ENCODE measurements around the gene COLEC12.

COLEC12 gene

GRCh38 chr18:512957-513356, 12.5 kb upstream of the COLEC12 start:
- no peak for DNase-seq (ENCODE audit: low read depth, low spot score)
- no peak overlapping the region for H3K27ac ChIP-seq
- H3K9me3 ChIP-seq (ENCODE audit: low read depth, low read length) = no peaks in the 10 kb centered on the region
- no peak overlapping the region for H3K9ac ChIP-seq (ENCODE audit: insufficient read length)
- no peaks in the 10 kb centered on the region for H3K36me3 ChIP-seq (ENCODE audit: insufficient read depth, low read length)
- no peak overlapping the region for H3K4me3 ChIP-seq
- TF ChIP-seq POLR2AphosphoS5 (IDR thresholded peaks at IDR 0.05; ENCODE audit: borderline replicate concordance, low read depth, low read length) (no peak), EZH2 (IDR thresholded peaks at IDR 0.05) (no peak), FOXP2 (optimal IDR thresholded peaks at IDR 0.05; ENCODE audit: control extremely low read depth, extremely low read length, insufficient read depth) (no peak)

- no peak overlapping the region for H3K27ac ChIP-seq
- no peak for TF ChIP-seq FOXP2 (optimal IDR thresholded peaks at IDR 0.05; ENCODE audit: control extremely low read depth, extremely low read length, insufficient read depth)
- H3K36me3 ChIP-seq (ENCODE audit: insufficient read depth, low read length) = no peaks in the 10 kb centered on the region
- no peaks in the 10 kb centered on the region for H3K9me3 ChIP-seq (ENCODE audit: low read depth, low read length)
- no peak overlapping the region for H3K9ac ChIP-seq (ENCODE audit: insufficient read length)
- no peak for DNase-seq (ENCODE audit: low read depth, low spot score)
- no peak overlapping the region for H3K4me3 ChIP-seq
These were observed 8.3 kb upstream of the COLEC12 start for GRCh38 chr18:508835-509234.

- Histone ChIP-seq H3K36me3 (ENCODE audit: insufficient read depth, low read length) (no peaks in the 10 kb centered on the region), H3K9ac (ENCODE audit: insufficient read length) (no peak overlapping the region), H3K9me3 (ENCODE audit: low read depth, low read length) (no peaks in the 10 kb centered on the region), H3K4me3 (no peak overlapping the region), H3K27ac (no peak overlapping the region)
- no peak for DNase-seq (ENCODE audit: low read depth, low spot score)
- TF ChIP-seq FOXP2 (optimal IDR thresholded peaks at IDR 0.05; ENCODE audit: control extremely low read depth, extremely low read length, insufficient read depth) (no peak), POLR2AphosphoS5 (IDR thresholded peaks at IDR 0.05; ENCODE audit: borderline replicate concordance, low read depth, low read length) (no peak), EZH2 (IDR thresholded peaks at IDR 0.05) (no peak)
These were observed 7.1 kb upstream of the COLEC12 start for GRCh38 chr18:507636-508035.

GRCh38 chr18:506801-507200, 6.3 kb upstream of the COLEC12 start:
- DNase-seq (ENCODE audit: low read depth, low spot score) = no peak
- Histone ChIP-seq H3K27ac (no peak overlapping the region), H3K36me3 (ENCODE audit: insufficient read depth, low read length) (no peaks in the 10 kb centered on the region), H3K9me3 (ENCODE audit: low read depth, low read length) (no peaks in the 10 kb centered on the region), H3K4me3 (no peak overlapping the region), H3K9ac (ENCODE audit: insufficient read length) (no peak overlapping the region)
- TF ChIP-seq EZH2 (IDR thresholded peaks at IDR 0.05) = no peak
- no peak for TF ChIP-seq POLR2AphosphoS5 (IDR thresholded peaks at IDR 0.05; ENCODE audit: borderline replicate concordance, low read depth, low read length)
- TF ChIP-seq FOXP2 (optimal IDR thresholded peaks at IDR 0.05; ENCODE audit: control extremely low read depth, extremely low read length, insufficient read depth) = no peak

GRCh38 chr18:506264-506663, 5.8 kb upstream of the COLEC12 start:
- TF ChIP-seq EZH2 (IDR thresholded peaks at IDR 0.05) (no peak), FOXP2 (optimal IDR thresholded peaks at IDR 0.05; ENCODE audit: control extremely low read depth, extremely low read length, insufficient read depth) (no peak), POLR2AphosphoS5 (IDR thresholded peaks at IDR 0.05; ENCODE audit: borderline replicate concordance, low read depth, low read length) (no peak)
- no peak overlapping the region for H3K27ac ChIP-seq
- no peaks in the 10 kb centered on the region for H3K36me3 ChIP-seq (ENCODE audit: insufficient read depth, low read length)
- H3K4me3 ChIP-seq = no peak overlapping the region
- H3K9me3 ChIP-seq (ENCODE audit: low read depth, low read length) = no peaks in the 10 kb centered on the region
- H3K9ac ChIP-seq (ENCODE audit: insufficient read length) = no peak overlapping the region
- DNase-seq (ENCODE audit: low read depth, low spot score) = no peak

GRCh38 chr18:505483-506122, 5.1 kb upstream of the COLEC12 start:
- no peaks in the 10 kb centered on the region for H3K36me3 ChIP-seq (ENCODE audit: insufficient read depth, low read length)
- no peak overlapping the region for H3K9ac ChIP-seq (ENCODE audit: insufficient read length)
- DNase-seq (ENCODE audit: low read depth, low spot score) = no peak
- no peak overlapping the region for H3K4me3 ChIP-seq
- no peaks in the 10 kb centered on the region for H3K9me3 ChIP-seq (ENCODE audit: low read depth, low read length)
- no peak overlapping the region for H3K27ac ChIP-seq
- no peak for TF ChIP-seq POLR2AphosphoS5 (IDR thresholded peaks at IDR 0.05; ENCODE audit: borderline replicate concordance, low read depth, low read length)

- Histone ChIP-seq H3K36me3 (ENCODE audit: insufficient read depth, low read length) (no peaks in the 10 kb centered on the region), H3K9ac (ENCODE audit: insufficient read length) (no peak overlapping the region), H3K9me3 (ENCODE audit: low read depth, low read length) (no peaks in the 10 kb centered on the region), H3K4me3 (no peak overlapping the region), H3K27ac (no peak overlapping the region)
- no peak for DNase-seq (ENCODE audit: low read depth, low spot score)
- TF ChIP-seq FOXP2 (optimal IDR thresholded peaks at IDR 0.05; ENCODE audit: control extremely low read depth, extremely low read length, insufficient read depth) = no peak
- TF ChIP-seq POLR2AphosphoS5 (IDR thresholded peaks at IDR 0.05; ENCODE audit: borderline replicate concordance, low read depth, low read length) = no peak
- no peak for TF ChIP-seq EZH2 (IDR thresholded peaks at IDR 0.05)
These were observed 859 bp upstream of the COLEC12 start for GRCh38 chr18:501406-501714.

- no peak for DNase-seq (ENCODE audit: low read depth, low spot score)
- Histone ChIP-seq H3K4me3 (peak overlapping the region; percentile 87), H3K27ac (no peak overlapping the region), H3K9ac (ENCODE audit: insufficient read length) (peak overlapping the region; percentile 53), H3K36me3 (ENCODE audit: insufficient read depth, low read length) (no peaks in the 10 kb centered on the region), H3K9me3 (ENCODE audit: low read depth, low read length) (no peaks in the 10 kb centered on the region)
- no peak for TF ChIP-seq EZH2 (IDR thresholded peaks at IDR 0.05)
- no peak for TF ChIP-seq POLR2AphosphoS5 (IDR thresholded peaks at IDR 0.05; ENCODE audit: borderline replicate concordance, low read depth, low read length)
- TF ChIP-seq FOXP2 (optimal IDR thresholded peaks at IDR 0.05; ENCODE audit: control extremely low read depth, extremely low read length, insufficient read depth) = no peak
These were observed 497 bp downstream of the COLEC12 start for GRCh38 chr18:499776-500631.
